ENCODE measurements around the gene S100A1. TPM values are rescaled to one million over a fixed set of nuclear protein-coding genes. Genes with fewer than 3 reads are reported as not detected.
A peak's percentile ranks its signal among the peaks of the same experiment; 100 is the strongest.

The S100A1 gene
- total RNA-seq, 1 experiment from 2014 or later: 0.29 TPM

DNA sequence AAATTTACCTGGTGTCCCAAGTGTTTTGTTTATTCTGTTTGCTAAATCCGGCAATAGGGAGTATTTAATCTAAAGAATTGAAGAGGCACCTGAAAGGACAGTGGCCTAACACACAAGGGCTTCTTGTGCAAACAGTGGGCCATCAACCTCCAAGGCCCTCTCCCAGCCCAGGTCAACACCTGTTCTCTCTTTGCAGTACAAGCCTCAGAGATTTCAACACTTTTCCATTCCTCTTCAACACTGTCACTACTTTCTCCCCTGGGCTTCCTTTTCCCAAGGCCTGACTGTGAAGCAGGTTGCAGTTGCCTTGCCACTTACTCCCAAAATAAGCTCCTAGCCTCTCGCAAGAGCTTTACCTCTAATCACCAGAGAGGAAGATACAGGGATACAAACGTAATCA lies 27.1 kb downstream of the S100A1 start:
- CTCF ChIA-PET: no interaction called here

DNA sequence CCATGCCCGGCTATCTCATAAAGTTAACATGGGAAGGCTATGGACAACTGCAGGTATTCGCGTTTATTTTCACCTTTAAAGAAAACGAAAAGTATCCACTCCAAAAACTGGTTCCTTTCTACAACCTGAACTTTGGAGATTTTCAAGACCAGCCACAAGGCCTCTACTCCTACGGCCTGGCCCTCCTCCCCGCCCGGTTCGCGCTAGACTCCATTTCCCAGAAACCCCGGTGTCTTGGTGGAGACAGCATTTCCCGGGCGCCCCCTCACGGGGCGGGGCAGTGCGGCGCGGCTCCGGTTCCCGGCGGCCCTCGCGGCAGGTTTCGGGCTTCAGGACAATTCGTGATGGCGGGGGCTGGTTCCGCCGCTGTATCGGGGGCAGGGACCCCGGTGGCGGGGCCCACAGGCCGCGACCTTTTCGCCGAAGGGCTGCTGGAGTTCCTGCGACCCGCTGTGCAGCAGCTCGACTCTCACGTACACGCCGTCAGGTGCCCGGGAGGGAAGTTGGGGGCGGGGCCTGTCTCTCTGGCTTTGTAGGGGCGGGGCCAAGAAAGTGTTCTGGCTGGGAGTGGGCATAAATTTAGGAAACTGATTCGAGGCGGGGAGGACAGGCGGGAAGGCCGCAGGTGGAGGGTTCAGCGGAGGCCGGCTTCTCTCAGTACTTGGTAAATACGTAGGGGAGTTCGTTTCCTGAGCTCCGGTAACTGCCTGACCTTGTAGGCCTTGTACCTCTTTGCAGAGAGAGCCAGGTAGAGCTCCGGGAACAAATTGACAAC lies 30.4 kb downstream of the S100A1 start, which contains the start of gene SNAPIN:
TSS of gene SNAPIN (plus strand) at position 304 of the 775 bp plus-strand sequence. CDS start at position 345, 41 bp downstream.
- H3K9ac ChIP-seq (ENCODE audit: low read length): peak within 1 kb of the TSS; percentile 90
- H3K27ac ChIP-seq (ENCODE audit: low read length): peak within 1 kb of the TSS; percentile 62
- DNase-seq: peak; percentile 92
- peaks cover 15% of the 10 kb centered on the region for H3F3A ChIP-seq (ENCODE audit: low read length, unreplicated experiment)
- H3K27me3 ChIP-seq (ENCODE audit: low read length): no peaks in the 10 kb centered on the region
- BruUV-seq (replicated peaks): TSS peak; percentile 75
- no peak for TF ChIP-seq EZH2phosphoT487 (IDR thresholded peaks at IDR 0.05; ENCODE audit: borderline replicate concordance, low read length)
- no peak for TF ChIP-seq EZH2 (IDR thresholded peaks at IDR 0.05; ENCODE audit: low read length, unreplicated experiment)
- TF ChIP-seq, protein P1, sequence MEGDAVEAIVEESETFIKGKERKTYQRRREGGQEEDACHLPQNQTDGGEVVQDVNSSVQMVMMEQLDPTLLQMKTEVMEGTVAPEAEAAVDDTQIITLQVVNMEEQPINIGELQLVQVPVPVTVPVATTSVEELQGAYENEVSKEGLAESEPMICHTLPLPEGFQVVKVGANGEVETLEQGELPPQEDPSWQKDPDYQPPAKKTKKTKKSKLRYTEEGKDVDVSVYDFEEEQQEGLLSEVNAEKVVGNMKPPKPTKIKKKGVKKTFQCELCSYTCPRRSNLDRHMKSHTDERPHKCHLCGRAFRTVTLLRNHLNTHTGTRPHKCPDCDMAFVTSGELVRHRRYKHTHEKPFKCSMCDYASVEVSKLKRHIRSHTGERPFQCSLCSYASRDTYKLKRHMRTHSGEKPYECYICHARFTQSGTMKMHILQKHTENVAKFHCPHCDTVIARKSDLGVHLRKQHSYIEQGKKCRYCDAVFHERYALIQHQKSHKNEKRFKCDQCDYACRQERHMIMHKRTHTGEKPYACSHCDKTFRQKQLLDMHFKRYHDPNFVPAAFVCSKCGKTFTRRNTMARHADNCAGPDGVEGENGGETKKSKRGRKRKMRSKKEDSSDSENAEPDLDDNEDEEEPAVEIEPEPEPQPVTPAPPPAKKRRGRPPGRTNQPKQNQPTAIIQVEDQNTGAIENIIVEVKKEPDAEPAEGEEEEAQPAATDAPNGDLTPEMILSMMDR (conservative IDR thresholded peaks at IDR 0.05; ENCODE audit: low read depth, low read length): no peak; the same call in 1 of the 2 replicates
- intact Hi-C loops (cut with micrococcal nuclease): loop anchor here (2.0 kb wide), 1 partner anchor 24 kb away; the partner anchor contains the start of gene CHTOP
- no peaks in the 10 kb centered on the region for H4K20me1 ChIP-seq (ENCODE audit: low read length)
- H3K4me2 ChIP-seq (ENCODE audit: low read length): peak within 1 kb of the TSS; percentile 96
- no peaks in the 10 kb centered on the region for H3K9me2 ChIP-seq (replicated peaks; ENCODE audit: low read length)
- peak; percentile 93 for ATAC-seq
- peaks cover 28% of the 10 kb centered on the region for H3K36me3 ChIP-seq (ENCODE audit: low read depth, low read length)
- no peaks in the 10 kb centered on the region for H3K9me3 ChIP-seq (ENCODE audit: low read length)
- CTCF ChIA-PET: no interaction called here
- POLR2A ChIA-PET (ENCODE audit: unreplicated experiment): interaction anchor here (0.6 to 0.7 kb wide), 2 partner anchors 20 to 69 kb away, joined by 3 to 8 read pairs; partner anchors contain the start of gene INTS3
- peaks cover 14% of the 10 kb centered on the region; the same call in 1 of the 2 replicates for H3K4me1 ChIP-seq (ENCODE audit: insufficient read depth, low read length)
- H3K4me3 ChIP-seq (ENCODE audit: low read length): peak within 1 kb of the TSS; percentile 89
- H3K79me2 ChIP-seq (ENCODE audit: low read length): peaks cover 13% of the 10 kb centered on the region
- H2AFZ ChIP-seq (ENCODE audit: low read length): peak within 1 kb of the TSS; percentile 91

More for the DNA sequence above, 27.1 kb downstream of the S100A1 start:
- Histone ChIP-seq H3K4me3 (ENCODE audit: low read length) (no peak overlapping the region), H3K36me3 (ENCODE audit: low read depth, low read length) (no peaks in the 10 kb centered on the region), H3F3A (ENCODE audit: low read length, unreplicated experiment) (no peaks in the 10 kb centered on the region), H3K4me2 (ENCODE audit: low read length) (no peak overlapping the region), H3K79me2 (ENCODE audit: low read length) (peaks cover 13% of the 10 kb centered on the region), H3K9me2 (replicated peaks; ENCODE audit: low read length) (no peaks in the 10 kb centered on the region), H3K9me3 (ENCODE audit: low read length) (no peaks in the 10 kb centered on the region), H3K27ac (ENCODE audit: low read length) (no peak overlapping the region), H3K27me3 (ENCODE audit: low read length) (no peaks in the 10 kb centered on the region), H4K20me1 (ENCODE audit: low read length) (no peaks in the 10 kb centered on the region), H2AFZ (ENCODE audit: low read length) (no peak overlapping the region), H3K9ac (ENCODE audit: low read length) (no peak overlapping the region), H3K4me1 (ENCODE audit: insufficient read depth, low read length) (peaks cover 23% of the 10 kb centered on the region)
- no peak for DNase-seq
- TF ChIP-seq, protein P1 (conservative IDR thresholded peaks at IDR 0.05; ENCODE audit: low read depth, low read length): no peak
- TF ChIP-seq EZH2 (IDR thresholded peaks at IDR 0.05; ENCODE audit: low read length, unreplicated experiment) (no peak), EZH2phosphoT487 (IDR thresholded peaks at IDR 0.05; ENCODE audit: borderline replicate concordance, low read length) (no peak)
- POLR2A ChIA-PET (ENCODE audit: unreplicated experiment): interaction anchor here (0.6 kb wide), 1 partner anchor 29 kb away, joined by 4 read pairs; no protein-coding TSS in a partner anchor
- intact Hi-C loops (cut with micrococcal nuclease): no loop called here
- no peak for ATAC-seq
- no TSS peak for BruUV-seq (replicated peaks)

All from PC-3 (cell line).